B cell (primary cell): ENCODE data around the gene SLC38A1. TPM values are rescaled to one million over a fixed set of nuclear protein-coding genes. Genes with fewer than 3 reads are reported as not detected.
A peak's percentile ranks its signal among the peaks of the same experiment; 100 is the strongest.

ENCODE experiments used
- ATAC-seq: fragments of 200-7000 bp; cut with Tn5 transposase; one replicate; pipeline ENCODE4 v1.10.0; 2021; ENCODE audit warnings: low read depth, mild to moderate bottlenecking, moderate number of reproducible peaks, moderate library complexity
- CTCF ChIA-PET: fragments of 350-600 bp; sonication (Branson Sonifier 250); formaldehyde crosslinking; loops from one replicate; lab custom pipeline; 2021; ENCODE audit warnings: antibody characterized with exemption, inconsistent platforms; lab: Charles Lee
- POLR2A ChIA-PET: fragments of 350-600 bp; sonication (Branson Sonifier 250); formaldehyde crosslinking; loops from one replicate; lab custom pipeline; 2021; ENCODE audit warnings: antibody characterized with exemption; lab: Charles Lee
- DNase-seq: peaks from one replicate; pipeline ENCODE4 v3.0.0; 2013
- H2AFZ ChIP-seq: 2 replicates; pipeline ENCODE4 v1.6.1; 2012; ENCODE audit warnings: mild to moderate bottlenecking, low read depth, low read length; ENCODE audit not compliant: insufficient read depth, poor library complexity, severe bottlenecking
- H3K27ac ChIP-seq, 2 donors: 1 replicate in 1 of 2; 2 replicates in 1 of 2; pipeline ENCODE4 v1.5.1; 2012 to 2013; ENCODE audit warnings: low read length in 2 of 2, mild to moderate bottlenecking in 2 of 2, moderate library complexity in 1 of 2
- H3K27me3 ChIP-seq, 4 experiments: fragments of 200-600 bp in 1 of 4; sonication (generic) in 1 of 4; replicated peaks in 1 of 4; 1 replicate in 2 of 4; 2 replicates in 2 of 4; pipeline versions ENCODE4 v1.6.1 to v1.7.0; 2013 to 2016; ENCODE audit warnings: low read length in 3 of 4, mild to moderate bottlenecking in 2 of 4, mixed read lengths in 1 of 4, moderate library complexity in 1 of 4; ENCODE audit not compliant: insufficient read depth in 4 of 4, control insufficient read depth in 3 of 4; ENCODE audit errors: control extremely low read depth in 1 of 4
- H3K36me3 ChIP-seq, 2 experiments: replicated peaks in 1 of 2; 1 replicate in 1 of 2; 2 replicates in 1 of 2; pipeline versions ENCODE4 v1.6.1 to v1.7.1; 2013; ENCODE audit warnings: low read length in 1 of 2; ENCODE audit not compliant: insufficient read depth in 2 of 2, control insufficient read depth in 1 of 2; ENCODE audit errors: control extremely low read depth in 1 of 2, extremely low read depth in 1 of 2
- H3K4me1 ChIP-seq, 2 donors: fragments of 200-600 bp in 1 of 2; sonication (generic) in 1 of 2; 1 replicate in 1 of 2; 2 replicates in 1 of 2; pipeline versions ENCODE4 v1.5.1 to v1.6.1; 2013 to 2017; ENCODE audit warnings: low read length in 2 of 2; ENCODE audit not compliant: control insufficient read depth in 2 of 2, insufficient read depth in 2 of 2
- H3K4me2 ChIP-seq: replicated peaks from 2 replicates; pipeline ENCODE3; 2012; ENCODE audit warnings: mild to moderate bottlenecking, low read depth, low read length; ENCODE audit not compliant: poor library complexity, severe bottlenecking
- H3K4me3 ChIP-seq, 5 experiments: fragments of 200-600 bp in 1 of 5; sonication (generic) in 1 of 5; 1 replicate in 3 of 5; 2 replicates in 2 of 5; pipeline versions ENCODE4 v1.5.1 to v1.7.0; 2011 to 2016; ENCODE audit warnings: low read length in 4 of 5, mild to moderate bottlenecking in 4 of 5, low read depth in 2 of 5, control low read depth in 1 of 5, moderate library complexity in 1 of 5; ENCODE audit not compliant: insufficient read depth in 1 of 5; ENCODE audit errors: control extremely low read depth in 1 of 5, extremely low read depth in 1 of 5
- H3K79me2 ChIP-seq: fragments of 200-600 bp; sonication (generic); one replicate; pipeline ENCODE4 v1.6.0; 2016; ENCODE audit warnings: low read length; ENCODE audit not compliant: control insufficient read depth, insufficient read depth
- H3K9ac ChIP-seq: fragments of 200-600 bp; sonication (generic); 2 replicates; pipeline ENCODE4 v1.6.1; 2017; ENCODE audit warnings: mild to moderate bottlenecking, low read length, moderate library complexity
- H3K9me3 ChIP-seq, 3 donors: one replicate each; pipeline versions ENCODE4 v1.6.1 to v1.7.1; 2013; ENCODE audit warnings: low read length in 2 of 3; ENCODE audit not compliant: control insufficient read depth in 2 of 3, insufficient read depth in 1 of 3; ENCODE audit errors: control extremely low read depth in 1 of 3
- H4K20me1 ChIP-seq: 2 replicates; pipeline ENCODE4 v1.6.0; 2012; ENCODE audit warnings: mild to moderate bottlenecking, low read length; ENCODE audit not compliant: insufficient read depth, control insufficient read depth, poor library complexity, severe bottlenecking
- H3K27ac Mint-ChIP-seq: one replicate; pipeline ENCODE4 v1.8.0; 2021; ENCODE audit warnings: mixed read lengths
- H3K27me3 Mint-ChIP-seq: one replicate; pipeline ENCODE4 v1.8.0; 2021; ENCODE audit warnings: mixed read lengths
- H3K4me1 Mint-ChIP-seq: one replicate; pipeline ENCODE4 v1.8.0; 2021; ENCODE audit warnings: mixed read lengths
- H3K4me3 Mint-ChIP-seq: one replicate; pipeline ENCODE4 v1.8.0; 2021; ENCODE audit warnings: mixed read lengths
- H3K9me3 Mint-ChIP-seq: one replicate; pipeline ENCODE4 v1.8.0; 2022; ENCODE audit warnings: mixed read lengths; ENCODE audit not compliant: insufficient read depth
- EZH2 ChIP-seq: IDR thresholded peaks from 2 replicates; pipeline ENCODE4 v1.6.1; 2012; ENCODE audit warnings: borderline replicate concordance, low read depth, mild to moderate bottlenecking, moderate library complexity, low read length; ENCODE audit not compliant: insufficient read depth, poor library complexity, severe bottlenecking
- WGBS: methylation state at CpG from one replicate; pipeline ENCODE4 v1.1.5; 2013; ENCODE audit warnings: missing lambda C conversion rate; ENCODE audit not compliant: insufficient coverage; 5-methylcytosine and 5-hydroxymethylcytosine counted together
- intact Hi-C: fragments of 100-400 bp; cut with micrococcal nuclease; formaldehyde crosslinking; loops from one replicate; pipeline ENCODE4 v1.10.0; 2022
- polyA plus RNA-seq: library from polyadenylated mRNA; depleted of rRNA; stranded (reverse); fragments of >200 nt; gene quantifications from 2 replicates; pipeline ENCODE4 v1.2.3, GENCODE V29; 2012
- total RNA-seq, 2 donors: library from RNA; stranded (reverse); fragments of 120-200 nt in 1 of 2; gene quantifications; 1 replicate in 1 of 2; 2 replicates in 1 of 2; pipeline versions ENCODE4 v1.2.3 to v1.2.4, GENCODE V29; 2013 to 2022
- TF ChIP-seq, protein P1 (sequence below): fragments of 200-600 bp; IDR thresholded peaks from one replicate; pipeline ENCODE4 v1.8.0; 2022; ENCODE audit warnings: antibody characterized with exemption, mild to moderate bottlenecking

The SLC38A1 gene
- total and polyA plus RNA-seq, 2 donors (not counting 1 experiment from before 2014, with no cell fraction given), result 38.1 to 205 TPM

DNA sequence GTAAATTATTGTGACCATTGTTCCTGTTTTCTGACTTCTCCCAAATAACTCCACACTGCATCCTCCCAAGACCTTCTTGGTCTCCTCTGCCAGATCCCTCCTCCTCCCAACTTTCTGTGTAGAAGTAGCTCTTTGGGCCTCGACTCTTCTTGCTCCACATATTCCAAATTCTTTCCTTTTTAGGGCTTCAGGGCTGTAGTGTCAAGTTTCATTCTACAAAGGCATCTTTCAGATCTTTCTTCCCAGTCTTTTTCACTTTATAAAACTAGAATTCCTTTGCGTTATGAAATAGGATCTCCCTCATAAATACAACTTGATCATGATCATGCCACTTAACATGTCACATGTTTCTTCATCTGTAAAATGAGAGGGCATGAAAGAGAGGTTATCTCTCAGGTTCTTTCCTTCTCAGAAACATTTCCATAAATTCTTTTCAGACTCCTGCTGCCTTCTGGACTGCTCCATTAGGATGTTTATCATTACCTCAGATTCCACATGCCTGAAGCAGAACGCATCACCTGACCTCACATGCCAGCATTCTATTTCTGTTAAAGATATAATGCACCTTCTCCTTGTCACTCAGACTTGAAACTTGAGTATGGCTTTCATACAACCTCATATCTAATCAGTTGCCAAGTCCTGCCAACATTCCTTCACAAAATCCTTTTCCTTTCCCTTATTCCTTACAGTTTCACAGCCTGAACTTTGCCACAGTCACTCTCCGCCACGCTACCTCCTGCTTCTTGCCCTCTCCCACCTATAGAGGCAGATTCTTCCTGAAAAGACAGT lies 8.5 kb downstream of the SLC38A1 start:
- H4K20me1 ChIP-seq, result peaks cover 86% of the 10 kb centered on the region
- peak overlapping the region; percentile 42 for H3K4me2 ChIP-seq
- DNase-seq, result no peak
- peaks cover 0 to 34% of the 10 kb centered on the region in 2 experiments for H3K36me3 ChIP-seq
- no peaks in the 10 kb centered on the region for H3K9me3 ChIP-seq
- CTCF ChIA-PET, result no interaction called here
- Mint-ChIP-seq H3K27ac (no peak overlapping the region), H3K9me3 (no peaks in the 10 kb centered on the region), H3K4me3 (no peak overlapping the region), H3K27me3 (no peaks in the 10 kb centered on the region), H3K4me1 (peaks cover 43% of the 10 kb centered on the region)
- no peak overlapping the region for H2AFZ ChIP-seq
- no peak for TF ChIP-seq EZH2
- TF ChIP-seq, protein P1, sequence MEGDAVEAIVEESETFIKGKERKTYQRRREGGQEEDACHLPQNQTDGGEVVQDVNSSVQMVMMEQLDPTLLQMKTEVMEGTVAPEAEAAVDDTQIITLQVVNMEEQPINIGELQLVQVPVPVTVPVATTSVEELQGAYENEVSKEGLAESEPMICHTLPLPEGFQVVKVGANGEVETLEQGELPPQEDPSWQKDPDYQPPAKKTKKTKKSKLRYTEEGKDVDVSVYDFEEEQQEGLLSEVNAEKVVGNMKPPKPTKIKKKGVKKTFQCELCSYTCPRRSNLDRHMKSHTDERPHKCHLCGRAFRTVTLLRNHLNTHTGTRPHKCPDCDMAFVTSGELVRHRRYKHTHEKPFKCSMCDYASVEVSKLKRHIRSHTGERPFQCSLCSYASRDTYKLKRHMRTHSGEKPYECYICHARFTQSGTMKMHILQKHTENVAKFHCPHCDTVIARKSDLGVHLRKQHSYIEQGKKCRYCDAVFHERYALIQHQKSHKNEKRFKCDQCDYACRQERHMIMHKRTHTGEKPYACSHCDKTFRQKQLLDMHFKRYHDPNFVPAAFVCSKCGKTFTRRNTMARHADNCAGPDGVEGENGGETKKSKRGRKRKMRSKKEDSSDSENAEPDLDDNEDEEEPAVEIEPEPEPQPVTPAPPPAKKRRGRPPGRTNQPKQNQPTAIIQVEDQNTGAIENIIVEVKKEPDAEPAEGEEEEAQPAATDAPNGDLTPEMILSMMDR, result no peak
- no peak for ATAC-seq
- intact Hi-C loops, result no loop called here
- H3K27ac ChIP-seq, result peak overlapping the region in 1 of 2 donors; percentile 65
- peaks cover 99% of the 10 kb centered on the region for H3K79me2 ChIP-seq
- H3K9ac ChIP-seq, result no peak overlapping the region
- 98% methylated on average over 4 of the region's 5 CpGs for WGBS
- no peak overlapping the region for H3K4me3 ChIP-seq
- peaks cover 78 to 82% of the 10 kb centered on the region in 2 donors for H3K4me1 ChIP-seq
- POLR2A ChIA-PET, result no interaction called here
- H3K27me3 ChIP-seq, result no peaks in the 10 kb centered on the region

DNA sequence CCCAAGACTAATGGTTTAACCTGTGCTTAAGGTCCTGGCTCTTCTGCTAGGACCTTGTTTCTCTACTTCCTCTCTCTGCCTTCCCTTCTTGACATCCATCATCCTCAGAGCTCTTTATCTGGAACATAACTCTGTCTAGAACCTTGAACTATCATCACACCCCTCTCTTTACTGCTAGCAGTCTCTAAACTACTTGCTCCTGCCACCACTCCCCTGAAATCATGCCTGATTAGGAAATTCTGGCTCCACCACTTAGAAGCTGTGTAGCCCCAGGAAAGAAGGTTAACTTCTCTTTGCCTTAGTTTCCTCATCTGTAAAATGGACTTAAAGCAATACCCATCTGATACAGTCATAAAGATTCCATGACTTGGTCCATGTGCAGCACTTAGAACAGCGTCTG lies 9.1 kb downstream of the SLC38A1 start:
- Histone ChIP-seq H3K9ac (no peak overlapping the region), H3K4me1 (peaks cover 73 to 77% of the 10 kb centered on the region in 2 donors), H4K20me1 (peaks cover 80% of the 10 kb centered on the region), H3K4me2 (peak overlapping the region; percentile 42), H3K27me3 (no peaks in the 10 kb centered on the region), H3K36me3 (peaks cover 0 to 40% of the 10 kb centered on the region in 2 experiments), H3K79me2 (peaks cover 99% of the 10 kb centered on the region), H2AFZ (no peak overlapping the region), H3K27ac (peak overlapping the region in 1 of 2 donors; percentile 65), H3K4me3 (no peak overlapping the region), H3K9me3 (no peaks in the 10 kb centered on the region)
- peaks cover 44% of the 10 kb centered on the region for H3K4me1 Mint-ChIP-seq
- H3K27me3 Mint-ChIP-seq, result no peaks in the 10 kb centered on the region
- TF ChIP-seq, protein P1, result no peak
- no peak for TF ChIP-seq EZH2
- no peak overlapping the region for H3K4me3 Mint-ChIP-seq
- no peak overlapping the region for H3K27ac Mint-ChIP-seq
- ATAC-seq, result no peak
- ChIA-PET CTCF (no interaction called here), POLR2A (no interaction called here)
- no peaks in the 10 kb centered on the region for H3K9me3 Mint-ChIP-seq
- 83% methylated on average over 1 of the region's 1 CpG for WGBS
- no peak for DNase-seq
- intact Hi-C loops, result no loop called here
